ENCODE measurements around the gene TGFBI. TPM values are rescaled to one million over a fixed set of nuclear protein-coding genes. Genes with fewer than 3 reads are reported as not detected.

Gene TGFBI
- total RNA-seq, 2 donors from 2014 or later, result 47.5 to 63.3 TPM

- Histone ChIP-seq H3K27me3 (no peaks in the 10 kb centered on the region), H3K36me3 (no peaks in the 10 kb centered on the region), H3K4me1 (no peaks in the 10 kb centered on the region), H3K9ac (ENCODE audit: low read depth in 2 of 2, low read length in 2 of 2) (no peak overlapping the region), H3K4me3 (no peak overlapping the region), H3K27ac (no peak overlapping the region), H3K9me3 (no peaks in the 10 kb centered on the region)
- TF ChIP-seq, protein P1, sequence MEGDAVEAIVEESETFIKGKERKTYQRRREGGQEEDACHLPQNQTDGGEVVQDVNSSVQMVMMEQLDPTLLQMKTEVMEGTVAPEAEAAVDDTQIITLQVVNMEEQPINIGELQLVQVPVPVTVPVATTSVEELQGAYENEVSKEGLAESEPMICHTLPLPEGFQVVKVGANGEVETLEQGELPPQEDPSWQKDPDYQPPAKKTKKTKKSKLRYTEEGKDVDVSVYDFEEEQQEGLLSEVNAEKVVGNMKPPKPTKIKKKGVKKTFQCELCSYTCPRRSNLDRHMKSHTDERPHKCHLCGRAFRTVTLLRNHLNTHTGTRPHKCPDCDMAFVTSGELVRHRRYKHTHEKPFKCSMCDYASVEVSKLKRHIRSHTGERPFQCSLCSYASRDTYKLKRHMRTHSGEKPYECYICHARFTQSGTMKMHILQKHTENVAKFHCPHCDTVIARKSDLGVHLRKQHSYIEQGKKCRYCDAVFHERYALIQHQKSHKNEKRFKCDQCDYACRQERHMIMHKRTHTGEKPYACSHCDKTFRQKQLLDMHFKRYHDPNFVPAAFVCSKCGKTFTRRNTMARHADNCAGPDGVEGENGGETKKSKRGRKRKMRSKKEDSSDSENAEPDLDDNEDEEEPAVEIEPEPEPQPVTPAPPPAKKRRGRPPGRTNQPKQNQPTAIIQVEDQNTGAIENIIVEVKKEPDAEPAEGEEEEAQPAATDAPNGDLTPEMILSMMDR (IDR thresholded peaks at IDR 0.05), result no peak
- DNase-seq, result peak; percentile 2
- intact Hi-C loops (cut with DNase I), result no loop called here
Measured at GRCh38 chr5:136007271-136007670, 21.5 kb upstream of the TGFBI start.

DNA sequence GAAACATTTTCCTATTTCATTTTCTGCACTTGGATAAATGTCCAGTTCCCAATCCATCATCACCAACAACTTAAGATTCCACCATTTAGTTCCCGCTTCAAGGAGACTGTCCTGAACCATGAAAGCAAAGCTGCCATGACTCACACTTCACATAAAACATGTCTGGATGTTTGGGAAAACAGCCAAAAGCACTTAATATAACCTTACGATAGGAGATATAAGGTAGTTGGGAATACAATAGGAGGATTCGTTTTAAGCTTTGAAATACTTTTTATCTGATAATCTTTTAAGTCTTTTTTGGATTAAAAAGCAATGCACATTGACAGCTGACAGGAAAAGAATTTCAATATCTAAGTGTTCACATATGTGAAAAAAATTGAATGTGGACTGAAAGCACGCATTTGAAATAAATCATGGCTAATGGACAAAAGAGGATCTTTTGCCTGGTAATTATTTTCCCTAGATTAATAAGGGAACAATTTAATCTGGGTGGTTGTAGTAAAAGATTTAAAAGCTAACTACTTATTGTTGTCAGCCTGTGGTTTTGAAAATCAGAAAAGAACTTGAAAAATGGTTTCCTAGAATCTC, 17.3 kb upstream of the TGFBI start:
- Histone ChIP-seq H3K27ac (no peak overlapping the region), H3K27me3 (no peaks in the 10 kb centered on the region), H3K9me3 (no peaks in the 10 kb centered on the region), H3K36me3 (no peaks in the 10 kb centered on the region), H3K4me3 (no peak overlapping the region), H3K4me1 (no peaks in the 10 kb centered on the region), H3K9ac (ENCODE audit: low read depth in 2 of 2, low read length in 2 of 2) (no peak overlapping the region)
- DNase-seq, result no peak
- intact Hi-C loops (cut with DNase I), result no loop called here
- TF ChIP-seq, protein P1 (IDR thresholded peaks at IDR 0.05), result no peak

GRCh38 chr5:136012041-136012804, 16.6 kb upstream of the TGFBI start:
- Histone ChIP-seq H3K9ac (ENCODE audit: low read depth in 2 of 2, low read length in 2 of 2) (no peak overlapping the region), H3K27me3 (no peaks in the 10 kb centered on the region), H3K36me3 (no peaks in the 10 kb centered on the region), H3K4me3 (no peak overlapping the region), H3K9me3 (no peaks in the 10 kb centered on the region), H3K4me1 (no peaks in the 10 kb centered on the region), H3K27ac (no peak overlapping the region)
- DNase-seq, result no peak
- intact Hi-C loops (cut with DNase I), result no loop called here
- TF ChIP-seq, protein P1 (IDR thresholded peaks at IDR 0.05), result no peak

GRCh38 chr5:136013559-136013958, 15.2 kb upstream of the TGFBI start:
- H3K36me3 ChIP-seq, result no peaks in the 10 kb centered on the region
- no peaks in the 10 kb centered on the region for H3K4me1 ChIP-seq
- no peak overlapping the region for H3K9ac ChIP-seq (ENCODE audit: low read depth in 2 of 2, low read length in 2 of 2)
- no peaks in the 10 kb centered on the region for H3K9me3 ChIP-seq
- no peak overlapping the region for H3K4me3 ChIP-seq
- no peak for DNase-seq
- H3K27me3 ChIP-seq, result no peaks in the 10 kb centered on the region
- intact Hi-C loops (cut with DNase I), result no loop called here
- no peak overlapping the region for H3K27ac ChIP-seq
- TF ChIP-seq, protein P1 (IDR thresholded peaks at IDR 0.05), result no peak

DNA sequence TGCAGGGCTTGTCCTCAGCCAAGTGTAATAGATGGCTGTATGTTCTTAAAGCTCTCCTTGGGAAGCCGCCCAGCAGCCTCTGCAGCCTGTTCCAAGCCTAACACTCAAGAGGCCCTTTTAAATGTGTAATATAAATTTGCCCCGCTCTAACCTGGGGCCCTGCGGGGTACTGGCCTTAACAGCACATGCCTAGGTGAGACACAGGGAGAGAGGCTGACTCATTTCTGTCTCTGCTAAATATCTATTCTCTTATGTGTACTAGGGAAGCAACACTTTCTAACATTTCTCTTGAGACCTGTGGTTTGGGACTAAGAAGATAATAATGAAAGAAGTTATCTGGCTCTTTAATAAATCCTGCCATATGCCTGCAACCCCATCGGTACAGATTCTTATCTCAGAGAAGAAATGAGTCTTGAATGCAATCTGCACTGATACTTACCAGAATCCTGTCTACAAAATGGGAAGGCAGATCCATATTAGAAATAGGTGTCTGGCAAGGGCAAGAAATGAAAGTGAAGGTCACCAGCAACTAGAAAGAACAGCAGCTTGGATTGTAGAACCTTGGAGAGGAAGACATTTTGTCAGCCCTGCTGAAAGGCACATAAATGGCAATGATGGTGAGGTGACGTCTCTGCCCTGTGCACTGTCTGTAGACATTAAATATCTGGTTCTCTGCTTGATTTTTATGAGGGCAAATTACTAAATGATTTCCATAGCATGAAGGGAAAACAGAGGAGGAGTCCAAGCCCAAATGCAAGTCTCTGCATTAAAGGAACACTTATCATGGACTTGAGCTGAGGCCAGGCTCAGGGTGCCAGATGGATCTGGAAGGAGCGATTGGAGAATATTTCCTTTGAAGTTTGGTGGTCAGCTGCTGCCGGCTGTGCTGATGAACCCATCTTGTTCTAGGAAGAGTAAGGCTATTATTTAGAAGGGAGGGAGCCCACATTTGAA, 14.5 kb upstream of the TGFBI start:
- no peak for DNase-seq
- no peaks in the 10 kb centered on the region for H3K27me3 ChIP-seq
- H3K4me1 ChIP-seq, result no peaks in the 10 kb centered on the region

More for the DNA sequence above, 14.5 kb upstream of the TGFBI start:
- no peak overlapping the region for H3K27ac ChIP-seq
- no peak overlapping the region for H3K4me3 ChIP-seq
- H3K9me3 ChIP-seq, result no peaks in the 10 kb centered on the region
- H3K9ac ChIP-seq (ENCODE audit: low read depth in 2 of 2, low read length in 2 of 2), result no peak overlapping the region
- intact Hi-C loops (cut with DNase I), result no loop called here
- H3K36me3 ChIP-seq, result no peaks in the 10 kb centered on the region
- TF ChIP-seq, protein P1 (IDR thresholded peaks at IDR 0.05), result no peak

Measured in colonic mucosa (tissue), 4 donors.